Upper lobe of right lung (tissue), 1 donor: ENCODE data around the gene TJP1. TPM values are rescaled to one million over a fixed set of nuclear protein-coding genes. Genes with fewer than 3 reads are reported as not detected.
"Not testable (repeated sequence)": the region's sequence is repeated elsewhere in the genome, so short reads cannot be mapped to it uniquely, and the experiment has no call there.

Experiments
- ATAC-seq: fragments of 200-7000 bp; cut with Tn5 transposase; one replicate; pipeline ENCODE4 v1.9.1; 2020; ENCODE audit warnings: mild to moderate bottlenecking, moderate library complexity
- DNase-seq: peaks from one replicate; pipeline ENCODE4 v3.0.0-alpha.2; 2020
- H3K27ac ChIP-seq: fragments of 200-600 bp; one replicate; pipeline ENCODE4 v1.8.0; 2022
- H3K27me3 ChIP-seq: fragments of 200-600 bp; one replicate; pipeline ENCODE4 v1.8.0; 2022; ENCODE audit warnings: mild to moderate bottlenecking
- H3K36me3 ChIP-seq: fragments of 200-600 bp; one replicate; pipeline ENCODE4 v1.8.0; 2022
- H3K4me1 ChIP-seq: fragments of 200-600 bp; one replicate; pipeline ENCODE4 v1.8.0; 2022
- H3K4me3 ChIP-seq: fragments of 200-600 bp; one replicate; pipeline ENCODE4 v1.8.0; 2022; ENCODE audit warnings: mild to moderate bottlenecking
- H3K9me3 ChIP-seq: fragments of 200-600 bp; one replicate; pipeline ENCODE4 v1.8.0; 2022
- intact Hi-C: fragments of 100-400 bp; cut with DNase I; formaldehyde crosslinking; loops from one replicate; pipeline ENCODE4 v1.11.0; 2022
- total RNA-seq: library from RNA; stranded (reverse); fragmentation: NEBNext Ultra II Directional; extraction: Animal tissue kit (Norgen Biotek cat#: 25700); gene quantifications from one replicate; pipeline ENCODE4 v1.2.1, GENCODE V29; 2021
- TF ChIP-seq, protein P1 (sequence below): fragments of 200-600 bp; IDR thresholded peaks from one replicate; pipeline ENCODE4 v1.8.0; 2022; ENCODE audit warnings: antibody characterized with exemption
- donor health status: DM: no; HTN: yes; CAD: no; lungs with severe emphysema.

TJP1 gene
- total RNA-seq, 1 donor from 2014 or later = 147 TPM

DNA sequence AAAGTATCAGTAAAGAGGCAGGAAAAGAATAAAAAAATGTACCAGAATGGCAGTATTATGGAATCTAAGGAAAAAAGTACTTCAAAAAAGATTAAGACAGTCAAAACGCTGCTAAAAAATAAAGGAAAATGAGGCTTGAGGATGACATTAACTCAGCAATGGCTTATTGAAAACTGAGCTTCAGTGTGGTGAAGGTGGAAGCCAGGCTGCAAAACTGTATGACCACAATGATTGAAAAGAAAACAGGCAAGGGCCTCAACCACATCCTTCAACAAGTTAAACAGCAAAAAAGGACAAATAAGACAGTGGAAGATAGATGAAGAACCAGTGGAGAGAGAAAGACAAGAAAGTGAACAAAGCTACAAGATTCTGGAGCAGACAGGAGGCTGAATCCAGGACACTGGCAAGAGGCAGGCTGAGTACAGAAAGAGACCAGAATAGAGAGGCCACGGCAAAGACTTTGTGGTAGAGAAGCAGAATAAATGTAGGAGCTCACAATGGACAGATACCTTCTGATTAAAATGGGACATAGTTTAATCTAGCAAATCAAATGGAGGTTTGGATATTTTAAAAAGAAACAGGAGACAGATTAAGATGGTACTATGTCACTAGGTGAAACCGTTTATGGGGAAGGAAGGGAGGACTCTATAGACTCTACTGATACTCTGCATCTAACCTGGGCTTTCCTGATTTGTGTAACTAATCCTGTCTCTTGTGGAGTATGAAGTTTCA, 86.1 kb downstream of the TJP1 start:
- H3K4me1 ChIP-seq = no peaks in the 10 kb centered on the region
- intact Hi-C loops = no loop called here
- ATAC-seq (no peak), DNase-seq (no peak)
- H3K9me3 ChIP-seq = no peaks in the 10 kb centered on the region
- no peak overlapping the region for H3K27ac ChIP-seq
- no peak overlapping the region for H3K4me3 ChIP-seq
- TF ChIP-seq, protein P1, sequence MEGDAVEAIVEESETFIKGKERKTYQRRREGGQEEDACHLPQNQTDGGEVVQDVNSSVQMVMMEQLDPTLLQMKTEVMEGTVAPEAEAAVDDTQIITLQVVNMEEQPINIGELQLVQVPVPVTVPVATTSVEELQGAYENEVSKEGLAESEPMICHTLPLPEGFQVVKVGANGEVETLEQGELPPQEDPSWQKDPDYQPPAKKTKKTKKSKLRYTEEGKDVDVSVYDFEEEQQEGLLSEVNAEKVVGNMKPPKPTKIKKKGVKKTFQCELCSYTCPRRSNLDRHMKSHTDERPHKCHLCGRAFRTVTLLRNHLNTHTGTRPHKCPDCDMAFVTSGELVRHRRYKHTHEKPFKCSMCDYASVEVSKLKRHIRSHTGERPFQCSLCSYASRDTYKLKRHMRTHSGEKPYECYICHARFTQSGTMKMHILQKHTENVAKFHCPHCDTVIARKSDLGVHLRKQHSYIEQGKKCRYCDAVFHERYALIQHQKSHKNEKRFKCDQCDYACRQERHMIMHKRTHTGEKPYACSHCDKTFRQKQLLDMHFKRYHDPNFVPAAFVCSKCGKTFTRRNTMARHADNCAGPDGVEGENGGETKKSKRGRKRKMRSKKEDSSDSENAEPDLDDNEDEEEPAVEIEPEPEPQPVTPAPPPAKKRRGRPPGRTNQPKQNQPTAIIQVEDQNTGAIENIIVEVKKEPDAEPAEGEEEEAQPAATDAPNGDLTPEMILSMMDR = no peak
- peaks cover 89% of the 10 kb centered on the region for H3K36me3 ChIP-seq
- no peaks in the 10 kb centered on the region for H3K27me3 ChIP-seq

GRCh38 chr15:29734917-29735572, 87.2 kb downstream of the TJP1 start:
- ATAC-seq (peak; percentile 15), DNase-seq (no peak)
- Histone ChIP-seq H3K9me3 (no peaks in the 10 kb centered on the region), H3K36me3 (peaks cover 87% of the 10 kb centered on the region), H3K4me1 (no peaks in the 10 kb centered on the region), H3K27me3 (no peaks in the 10 kb centered on the region), H3K27ac (no peak overlapping the region), H3K4me3 (no peak overlapping the region)
- TF ChIP-seq, protein P1 = no peak
- intact Hi-C loops = no loop called here

DNA sequence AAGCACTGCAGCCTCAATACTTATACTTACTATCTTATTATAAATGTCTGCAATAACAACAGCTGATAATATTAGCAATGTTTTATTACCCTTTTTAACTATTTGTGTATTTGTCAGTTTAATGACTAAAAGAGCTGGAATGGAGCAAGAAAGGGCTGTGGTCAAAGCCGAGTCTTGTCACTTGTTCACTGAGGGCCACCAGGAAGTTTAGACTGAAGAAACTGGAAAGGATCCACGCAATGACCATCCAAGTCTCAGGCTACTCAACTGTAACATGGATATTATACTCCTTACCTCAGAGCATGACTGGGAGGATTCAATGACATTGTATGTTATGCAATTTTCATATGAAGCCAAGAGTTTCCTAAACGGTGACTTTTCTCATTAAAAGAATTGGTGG, 90.4 kb downstream of the TJP1 start:
- no peak for ATAC-seq

GRCh38 chr15:29730471-29730870, 91.8 kb downstream of the TJP1 start:
- H3K27me3 ChIP-seq, ATAC-seq, H3K4me1 ChIP-seq, DNase-seq, intact Hi-C loops, H3K4me3 ChIP-seq, H3K9me3 ChIP-seq, H3K27ac ChIP-seq: not testable (repeated sequence)
- H3K36me3 ChIP-seq = peaks cover 96% of the 10 kb centered on the region

More for the DNA sequence above, 90.4 kb downstream of the TJP1 start:
- TF ChIP-seq, protein P1 = no peak
- Histone ChIP-seq H3K27me3 (no peaks in the 10 kb centered on the region), H3K9me3 (no peaks in the 10 kb centered on the region), H3K4me3 (no peak overlapping the region), H3K27ac (no peak overlapping the region), H3K36me3 (peaks cover 96% of the 10 kb centered on the region), H3K4me1 (no peaks in the 10 kb centered on the region)
- intact Hi-C loops = no loop called here
- no peak for DNase-seq

DNA sequence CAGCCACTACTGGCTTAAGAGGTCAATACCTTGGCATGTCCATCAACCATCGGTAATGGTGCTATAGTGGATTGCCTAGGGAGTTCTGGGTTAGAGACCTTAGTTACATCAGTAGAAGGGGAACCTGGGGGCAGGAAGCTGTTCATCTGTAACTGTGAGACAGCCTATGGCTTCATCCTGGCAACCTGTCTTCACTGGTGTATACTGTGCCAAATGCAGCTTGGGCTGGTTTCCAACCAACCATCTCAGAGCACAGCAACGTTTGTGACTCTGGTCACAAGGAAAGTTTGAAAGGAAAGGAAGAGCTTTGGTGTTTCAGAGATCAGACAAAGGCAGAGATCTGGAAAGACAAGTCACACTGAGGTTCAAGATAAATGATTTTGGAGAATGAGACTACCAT, 93.8 kb downstream of the TJP1 start:
- intact Hi-C loops = no loop called here
- ATAC-seq (no peak), DNase-seq (no peak)
- no peak overlapping the region for H3K4me3 ChIP-seq
- TF ChIP-seq, protein P1 = no peak
- H3K4me1 ChIP-seq = no peaks in the 10 kb centered on the region
- no peaks in the 10 kb centered on the region for H3K27me3 ChIP-seq
- H3K9me3 ChIP-seq = no peaks in the 10 kb centered on the region
- no peak overlapping the region for H3K27ac ChIP-seq
- peaks cover 96% of the 10 kb centered on the region for H3K36me3 ChIP-seq

DNA sequence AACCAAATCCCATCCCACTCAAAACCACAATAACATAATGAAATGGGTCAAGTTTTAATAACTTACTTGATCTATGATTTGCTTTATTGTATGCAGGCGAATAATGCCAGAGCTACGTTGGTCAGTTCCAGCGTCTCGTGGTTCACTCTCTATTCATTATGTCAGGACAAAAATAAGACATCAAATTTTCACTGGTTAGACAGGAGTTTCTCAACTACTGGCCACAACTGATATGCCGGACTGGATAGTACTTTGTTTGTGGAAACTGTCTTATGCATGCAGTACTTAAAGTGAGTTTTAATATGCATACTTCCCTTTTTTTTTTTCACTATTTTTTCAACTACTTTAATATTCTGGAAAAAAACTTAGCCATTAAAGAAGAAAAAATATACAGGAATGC, 94.4 kb downstream of the TJP1 start:
- Histone ChIP-seq H3K4me3 (no peak overlapping the region), H3K9me3 (no peaks in the 10 kb centered on the region), H3K27ac (no peak overlapping the region), H3K4me1 (no peaks in the 10 kb centered on the region), H3K27me3 (no peaks in the 10 kb centered on the region), H3K36me3 (peaks cover 94% of the 10 kb centered on the region)
- intact Hi-C loops = no loop called here
- no peak for ATAC-seq
- TF ChIP-seq, protein P1 = no peak
- no peak for DNase-seq
